ENCODE measurements around the gene NGDN. TPM values are rescaled to one million over a fixed set of nuclear protein-coding genes. Genes with fewer than 3 reads are reported as not detected.

Gene NGDN
- total RNA-seq, 1 experiment from 2014 or later = 42.0 TPM

DNA sequence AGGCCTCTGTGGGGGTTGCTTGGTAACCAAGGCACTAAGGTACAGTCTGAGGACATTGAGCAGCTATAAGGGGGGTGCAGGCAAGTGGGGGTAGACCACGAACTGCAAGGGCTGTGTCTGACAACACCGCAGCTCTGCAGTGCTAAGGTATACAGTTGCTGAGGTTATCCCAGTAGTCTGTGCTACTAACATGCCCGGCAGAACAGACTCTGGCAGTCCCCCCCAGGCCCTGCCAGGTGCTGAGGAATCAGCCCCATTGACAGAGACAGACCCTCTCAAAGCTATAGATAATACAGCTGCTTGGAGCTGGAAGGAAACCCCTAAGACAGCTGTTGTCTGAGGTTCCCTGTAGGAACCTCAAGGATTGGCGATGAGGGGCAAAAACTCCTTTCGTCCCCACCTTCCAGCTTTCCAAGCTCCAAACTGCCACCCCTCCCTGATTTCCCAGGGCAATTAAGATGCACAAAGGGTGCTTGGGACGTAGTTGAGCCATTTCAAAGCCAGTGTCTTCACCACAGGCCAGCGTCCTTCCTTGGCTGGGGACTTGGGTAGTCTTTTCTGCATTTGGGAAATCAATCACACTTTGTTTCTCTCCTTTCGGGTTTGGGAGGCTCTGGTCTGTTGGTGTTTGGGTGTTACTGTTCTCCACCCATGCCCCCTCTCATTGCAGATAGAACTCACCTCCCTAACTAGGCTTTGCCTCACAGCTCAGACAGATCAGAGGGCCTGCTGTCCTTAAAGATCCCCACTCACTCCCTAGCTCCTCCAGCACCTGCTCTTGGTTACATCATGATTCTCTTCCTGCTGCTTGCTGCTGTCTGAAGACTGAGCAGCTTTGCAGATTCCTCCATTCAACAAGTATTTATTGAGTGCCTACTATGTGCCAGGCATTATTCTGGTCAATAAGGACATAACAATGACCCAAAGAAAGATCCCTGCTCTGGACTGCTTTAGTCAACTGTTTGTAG, 32.1 kb upstream of the NGDN start:
- H3K79me2 ChIP-seq (ENCODE audit: insufficient read depth, low read length) = no peaks in the 10 kb centered on the region
- no peak overlapping the region for H3K9ac ChIP-seq (ENCODE audit: low read length)
- no peaks in the 10 kb centered on the region for H3K36me3 ChIP-seq (ENCODE audit: control insufficient read depth in 1 of 2, insufficient read depth in 2 of 2, low read length in 2 of 2)
- H3K4me3 ChIP-seq (replicated peaks in 1 of 2; ENCODE audit: low read depth in 1 of 2, low read length in 2 of 2) = no peak overlapping the region
- H3K9me2 ChIP-seq (ENCODE audit: insufficient read depth) = no peaks in the 10 kb centered on the region
- H2AFZ ChIP-seq (ENCODE audit: low read depth, low read length, poor library complexity, severe bottlenecking) = no peak overlapping the region
- no peak for DNase-seq (ENCODE audit: low read depth, low spot score)
- ATAC-seq = no peak
- no peaks in the 10 kb centered on the region for H3K4me1 ChIP-seq (ENCODE audit: control insufficient read depth in 1 of 2, insufficient read depth in 2 of 2, low read length in 2 of 2)
- RAD21 ChIA-PET (ENCODE audit: low non-redundant PET in 1 of 2, low total read pairs in 2 of 2, uncharacterized antibody in 2 of 2, unreplicated experiment in 2 of 2) = no interaction called here
- H3K27me3 ChIP-seq (ENCODE audit: insufficient read depth, low read length) = peaks cover 11% of the 10 kb centered on the region
- no peak overlapping the region for H3K4me2 ChIP-seq (ENCODE audit: low read length)
- H3K9me3 ChIP-seq (ENCODE audit: control insufficient read depth in 1 of 2, insufficient read depth in 1 of 2, low read depth in 1 of 2, low read length in 2 of 2) = no peaks in the 10 kb centered on the region
- intact Hi-C loops (cut with micrococcal nuclease) = no loop called here
- CTCF ChIA-PET = no interaction called here
- no TSS peak for BruUV-seq (replicated peaks)
- POLR2A ChIA-PET = no interaction called here
- H3K27ac ChIP-seq (ENCODE audit: low read depth, low read length) = no peak overlapping the region
- no peaks in the 10 kb centered on the region for H4K20me1 ChIP-seq (ENCODE audit: insufficient read depth)
- TF ChIP-seq RAD21 (IDR thresholded peaks at IDR 0.05; ENCODE audit: low read depth) (no peak), ELF1 (IDR thresholded peaks at IDR 0.05; ENCODE audit: borderline replicate concordance, low read depth) (no peak), ZFX (IDR thresholded peaks at IDR 0.05) (no peak), POLR2AphosphoS5 (IDR thresholded peaks at IDR 0.05; ENCODE audit: low read depth, low read length) (no peak), SIN3A (IDR thresholded peaks at IDR 0.05; ENCODE audit: low read depth) (no peak), SRF (IDR thresholded peaks at IDR 0.05; ENCODE audit: low read depth) (no peak), JUND (IDR thresholded peaks at IDR 0.05) (no peak), CBX3 (IDR thresholded peaks at IDR 0.05; ENCODE audit: low read depth) (no peak), CEBPB (IDR thresholded peaks at IDR 0.05; ENCODE audit: low read depth) (no peak), FOSL1 (IDR thresholded peaks at IDR 0.05; ENCODE audit: low read depth) (no peak), EZH2 (IDR thresholded peaks at IDR 0.05) (no peak), YY1 (IDR thresholded peaks at IDR 0.05; ENCODE audit: extremely low read depth, insufficient replicate concordance, low read depth, low read length) (no peak)
- TF ChIP-seq, protein P1, sequence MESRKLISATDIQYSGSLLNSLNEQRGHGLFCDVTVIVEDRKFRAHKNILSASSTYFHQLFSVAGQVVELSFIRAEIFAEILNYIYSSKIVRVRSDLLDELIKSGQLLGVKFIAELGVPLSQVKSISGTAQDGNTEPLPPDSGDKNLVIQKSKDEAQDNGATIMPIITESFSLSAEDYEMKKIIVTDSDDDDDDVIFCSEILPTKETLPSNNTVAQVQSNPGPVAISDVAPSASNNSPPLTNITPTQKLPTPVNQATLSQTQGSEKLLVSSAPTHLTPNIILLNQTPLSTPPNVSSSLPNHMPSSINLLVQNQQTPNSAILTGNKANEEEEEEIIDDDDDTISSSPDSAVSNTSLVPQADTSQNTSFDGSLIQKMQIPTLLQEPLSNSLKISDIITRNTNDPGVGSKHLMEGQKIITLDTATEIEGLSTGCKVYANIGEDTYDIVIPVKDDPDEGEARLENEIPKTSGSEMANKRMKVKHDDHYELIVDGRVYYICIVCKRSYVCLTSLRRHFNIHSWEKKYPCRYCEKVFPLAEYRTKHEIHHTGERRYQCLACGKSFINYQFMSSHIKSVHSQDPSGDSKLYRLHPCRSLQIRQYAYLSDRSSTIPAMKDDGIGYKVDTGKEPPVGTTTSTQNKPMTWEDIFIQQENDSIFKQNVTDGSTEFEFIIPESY (IDR thresholded peaks at IDR 0.05; ENCODE audit: extremely low read depth, insufficient replicate concordance, low read length) = no peak
- TF ChIP-seq, protein P2, sequence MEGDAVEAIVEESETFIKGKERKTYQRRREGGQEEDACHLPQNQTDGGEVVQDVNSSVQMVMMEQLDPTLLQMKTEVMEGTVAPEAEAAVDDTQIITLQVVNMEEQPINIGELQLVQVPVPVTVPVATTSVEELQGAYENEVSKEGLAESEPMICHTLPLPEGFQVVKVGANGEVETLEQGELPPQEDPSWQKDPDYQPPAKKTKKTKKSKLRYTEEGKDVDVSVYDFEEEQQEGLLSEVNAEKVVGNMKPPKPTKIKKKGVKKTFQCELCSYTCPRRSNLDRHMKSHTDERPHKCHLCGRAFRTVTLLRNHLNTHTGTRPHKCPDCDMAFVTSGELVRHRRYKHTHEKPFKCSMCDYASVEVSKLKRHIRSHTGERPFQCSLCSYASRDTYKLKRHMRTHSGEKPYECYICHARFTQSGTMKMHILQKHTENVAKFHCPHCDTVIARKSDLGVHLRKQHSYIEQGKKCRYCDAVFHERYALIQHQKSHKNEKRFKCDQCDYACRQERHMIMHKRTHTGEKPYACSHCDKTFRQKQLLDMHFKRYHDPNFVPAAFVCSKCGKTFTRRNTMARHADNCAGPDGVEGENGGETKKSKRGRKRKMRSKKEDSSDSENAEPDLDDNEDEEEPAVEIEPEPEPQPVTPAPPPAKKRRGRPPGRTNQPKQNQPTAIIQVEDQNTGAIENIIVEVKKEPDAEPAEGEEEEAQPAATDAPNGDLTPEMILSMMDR (IDR thresholded peaks at IDR 0.05 in 2 of 3, conservative IDR thresholded peaks at IDR 0.05 in 1 of 3; ENCODE audit: borderline replicate concordance in 1 of 3, insufficient read depth in 1 of 3, low read depth in 2 of 3, low read length in 2 of 3) = no peak
- TF ChIP-seq, protein P3, sequence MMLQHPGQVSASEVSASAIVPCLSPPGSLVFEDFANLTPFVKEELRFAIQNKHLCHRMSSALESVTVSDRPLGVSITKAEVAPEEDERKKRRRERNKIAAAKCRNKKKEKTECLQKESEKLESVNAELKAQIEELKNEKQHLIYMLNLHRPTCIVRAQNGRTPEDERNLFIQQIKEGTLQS (IDR thresholded peaks at IDR 0.05) = no peak

Measured in HCT116 (cell line).